ENCODE data around the gene HS6ST2.
A peak's percentile ranks its signal among the peaks of the same experiment; 100 is the strongest.

HS6ST2 gene

DNA sequence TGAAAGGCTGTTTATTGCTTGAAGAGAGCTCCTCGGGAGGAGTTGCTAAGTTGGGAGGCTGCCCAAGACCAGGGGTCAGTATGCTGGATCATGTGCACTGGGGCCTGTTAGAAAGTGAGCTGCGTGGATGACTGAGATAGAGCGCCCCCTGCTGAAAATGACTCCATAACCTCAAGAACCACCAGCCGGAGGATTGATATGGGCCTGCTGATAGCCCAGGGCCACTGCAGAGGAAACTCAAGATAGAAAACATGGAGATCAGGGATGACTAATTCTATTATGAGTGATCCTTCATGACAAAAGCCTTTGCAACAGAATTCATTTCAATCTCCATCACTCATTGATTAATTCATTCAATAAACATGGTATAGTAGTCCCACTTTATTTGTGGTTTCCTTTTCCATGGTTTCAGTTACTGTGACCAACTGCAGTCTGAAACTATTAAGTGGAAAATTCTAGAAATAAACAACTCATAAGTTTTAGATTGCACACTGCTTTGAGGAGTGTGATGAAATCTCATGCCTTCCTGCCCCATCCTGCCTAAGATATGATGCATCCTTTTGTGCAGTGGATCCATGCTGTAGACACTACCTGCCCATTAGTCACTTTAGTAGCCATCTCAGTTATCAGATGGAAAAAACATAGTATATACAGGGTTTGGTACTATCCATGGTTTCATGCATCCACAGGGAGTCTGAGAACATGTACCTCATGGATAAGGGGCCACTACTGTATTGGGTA is 342.9 kb downstream of the HS6ST2 start:
- DNase-seq (ENCODE audit: low read depth in 2 of 2) = peak; percentile 5 to 11

DNA sequence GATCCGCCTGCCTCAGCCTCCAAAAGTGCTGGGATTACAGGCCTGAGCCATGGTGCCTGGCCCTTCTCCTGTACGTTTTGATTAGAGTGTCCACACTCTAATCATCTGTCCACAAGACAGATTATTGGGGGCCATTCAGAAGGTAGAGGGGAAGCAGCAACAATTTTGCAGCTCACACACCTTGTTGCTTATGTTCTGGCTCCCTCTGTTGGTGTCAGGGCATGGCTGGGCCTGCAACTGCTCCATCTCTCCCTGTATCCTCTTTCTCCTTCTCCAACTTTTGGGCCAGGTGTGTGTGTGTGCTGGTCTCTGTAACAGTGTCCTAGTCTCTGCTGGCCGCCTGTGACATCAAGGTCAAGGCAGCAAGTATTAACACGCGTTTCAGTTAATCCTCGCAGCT is 344.1 kb downstream of the HS6ST2 start:
- no peak for DNase-seq (ENCODE audit: low read depth in 2 of 2)

DNA sequence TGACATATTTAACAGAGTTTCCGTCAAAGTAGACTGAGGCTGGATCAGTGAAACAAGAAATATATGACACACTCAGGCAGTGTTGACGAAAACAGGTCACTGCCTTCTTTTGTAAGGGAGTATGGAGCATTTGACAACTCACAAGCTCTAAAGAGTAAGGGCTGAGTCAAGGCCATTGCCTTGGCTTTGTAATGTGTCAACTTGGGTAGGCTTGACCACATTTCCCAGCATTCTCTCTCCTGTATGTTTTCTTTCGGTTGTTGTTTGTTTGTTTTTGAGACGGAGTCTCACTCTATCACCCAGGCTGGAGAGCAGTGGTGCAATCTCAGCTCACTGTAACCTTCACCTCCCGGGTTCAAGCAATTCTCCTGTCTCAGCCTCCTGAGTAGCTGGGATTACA is 344.6 kb downstream of the HS6ST2 start:
- no peak for DNase-seq (ENCODE audit: low read depth in 2 of 2)

DNA sequence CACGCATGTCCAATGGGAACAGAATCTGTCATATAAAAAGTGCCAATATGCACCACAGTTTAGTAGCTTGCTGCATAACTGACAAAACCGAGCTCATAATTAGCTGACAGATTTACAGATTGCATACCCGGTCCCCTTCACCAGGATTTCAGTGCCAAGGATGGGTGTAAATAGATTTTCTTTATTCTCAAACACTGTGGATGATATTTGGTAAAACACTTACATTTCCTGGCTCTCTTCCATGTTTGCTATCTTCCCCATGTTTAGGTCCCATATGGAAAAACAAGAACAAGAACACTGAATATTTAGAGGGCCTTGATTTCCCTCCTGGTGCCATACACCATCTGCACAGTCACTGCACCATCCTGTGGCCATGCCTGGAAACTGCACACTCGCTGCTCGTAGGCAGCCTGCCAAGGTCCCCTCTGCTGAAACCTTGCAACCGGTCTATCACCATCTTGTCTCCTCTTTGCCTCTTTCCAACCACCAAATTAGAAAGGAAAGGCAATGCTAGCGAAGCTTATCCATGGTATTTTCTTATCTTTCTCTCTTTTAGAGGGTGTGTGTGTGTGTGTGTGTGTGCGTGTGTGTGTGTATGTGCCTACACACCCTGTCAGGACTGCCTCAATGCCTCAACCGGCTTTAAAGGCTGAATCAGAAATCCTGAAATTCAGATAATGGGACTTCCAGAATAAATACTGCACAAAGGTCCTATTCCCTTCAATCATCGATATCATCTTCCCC is 345.4 kb downstream of the HS6ST2 start:
- DNase-seq (ENCODE audit: low read depth in 2 of 2) = peak in 1 of 2 experiments; percentile 21

DNA sequence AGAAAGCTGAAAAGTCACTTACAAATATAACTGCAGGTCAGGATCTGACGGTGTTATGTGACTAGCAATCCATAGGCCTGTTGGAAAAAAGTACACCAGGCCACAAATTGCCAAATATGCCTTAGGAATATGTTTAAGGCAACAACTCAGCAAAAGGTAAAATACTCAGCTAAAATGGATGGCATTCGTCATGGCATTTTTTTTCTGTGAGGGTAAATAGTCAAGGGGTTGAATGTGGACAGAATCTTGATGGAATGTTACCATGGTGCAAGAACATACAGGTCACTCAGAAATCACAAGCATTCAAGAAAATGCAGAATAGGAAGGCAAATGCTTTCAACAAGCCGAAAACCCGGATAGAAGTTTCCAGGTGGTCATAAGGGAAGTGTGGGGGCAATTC is 347.9 kb downstream of the HS6ST2 start:
- DNase-seq (ENCODE audit: low read depth in 2 of 2) = no peak

DNA sequence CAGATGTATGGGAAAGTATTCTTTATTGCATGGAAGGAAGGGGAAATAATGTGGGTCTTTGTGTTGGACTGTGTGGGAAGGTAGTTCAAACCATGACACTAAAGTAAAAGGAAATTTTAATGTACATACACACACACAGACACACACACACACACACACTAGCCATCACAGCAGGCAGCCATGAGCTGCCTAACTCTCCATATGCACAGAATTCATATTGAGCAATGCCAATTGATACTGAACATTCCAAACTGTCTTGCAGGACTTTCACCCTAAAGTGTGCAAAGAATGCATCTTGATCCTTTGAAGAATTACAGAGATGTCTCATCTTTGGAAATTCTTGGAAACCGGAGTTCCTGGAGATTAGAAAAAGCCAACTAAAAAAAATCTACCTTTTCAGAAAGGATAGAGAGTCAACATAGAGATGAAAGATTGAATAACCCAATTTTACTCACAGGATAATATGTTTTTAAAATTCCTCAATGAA is 349.0 kb downstream of the HS6ST2 start:
- DNase-seq (ENCODE audit: low read depth in 2 of 2) = no peak

DNA sequence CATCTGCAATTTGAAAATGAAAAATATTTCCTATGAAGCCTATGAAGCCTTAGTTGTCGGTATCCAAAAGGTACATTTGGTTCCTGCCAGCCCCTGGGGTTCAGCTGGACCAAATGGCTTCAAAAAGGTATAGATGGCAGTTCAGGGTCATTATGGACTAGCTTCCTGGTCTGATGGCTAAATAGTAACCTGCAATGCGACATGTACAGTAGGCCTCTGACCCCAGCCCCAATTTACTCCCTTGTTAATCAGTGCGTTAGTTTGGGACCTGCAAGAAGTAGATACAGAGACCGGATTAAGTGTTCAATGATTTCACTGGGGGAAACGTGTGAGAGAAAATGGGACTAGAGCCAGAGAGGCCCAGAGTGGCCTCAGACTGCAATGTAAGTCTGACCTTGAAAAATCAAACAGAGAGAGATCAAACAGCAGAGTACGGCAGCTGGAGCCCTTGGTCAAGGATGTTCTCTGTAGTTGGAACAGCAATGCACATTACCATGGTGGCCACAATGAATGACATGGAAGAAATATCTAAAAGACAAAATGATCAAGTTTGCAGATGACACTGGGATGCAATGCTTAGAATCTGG is 354.6 kb downstream of the HS6ST2 start:
- no peak for DNase-seq (ENCODE audit: low read depth in 2 of 2)

DNA sequence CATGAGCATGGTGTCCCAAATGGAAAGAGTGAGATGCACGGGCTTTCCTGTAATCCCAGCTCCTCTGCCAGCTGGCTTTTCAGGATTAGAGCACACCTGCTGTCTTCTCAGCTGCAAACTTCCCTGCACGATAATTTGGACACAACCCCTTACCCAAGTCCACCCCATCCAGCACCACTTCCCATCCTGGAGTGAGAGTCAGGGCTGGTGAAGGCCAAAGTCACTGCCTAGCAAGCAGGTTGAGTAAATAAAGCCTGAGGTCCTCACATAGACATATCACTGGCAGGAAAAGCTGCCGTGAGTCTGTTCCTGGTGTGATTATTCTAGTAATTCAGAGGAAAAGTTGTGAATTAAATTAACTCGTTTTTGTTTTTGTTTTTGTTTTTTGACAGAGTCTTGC is 355.7 kb downstream of the HS6ST2 start:
- DNase-seq (ENCODE audit: low read depth in 2 of 2) = no peak

DNA sequence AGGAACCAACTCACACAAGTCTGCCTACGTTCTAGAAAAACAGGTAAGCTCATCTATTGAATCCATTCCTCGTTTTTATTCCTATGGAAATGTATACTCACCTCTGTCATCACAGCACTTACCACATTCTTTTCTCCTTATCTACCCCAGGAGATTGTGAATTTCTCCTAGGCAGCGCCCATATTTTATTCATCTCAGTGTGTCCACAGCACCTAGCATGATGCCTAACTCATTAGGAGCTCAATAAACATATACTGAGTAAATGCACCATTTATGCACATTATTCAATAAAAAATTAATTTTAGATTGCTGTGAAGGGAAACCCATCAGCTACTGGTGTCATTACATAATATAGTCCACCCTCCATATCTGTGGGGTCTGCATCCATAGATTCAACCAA is 363.4 kb downstream of the HS6ST2 start:
- DNase-seq (ENCODE audit: low read depth in 2 of 2) = no peak

DNA sequence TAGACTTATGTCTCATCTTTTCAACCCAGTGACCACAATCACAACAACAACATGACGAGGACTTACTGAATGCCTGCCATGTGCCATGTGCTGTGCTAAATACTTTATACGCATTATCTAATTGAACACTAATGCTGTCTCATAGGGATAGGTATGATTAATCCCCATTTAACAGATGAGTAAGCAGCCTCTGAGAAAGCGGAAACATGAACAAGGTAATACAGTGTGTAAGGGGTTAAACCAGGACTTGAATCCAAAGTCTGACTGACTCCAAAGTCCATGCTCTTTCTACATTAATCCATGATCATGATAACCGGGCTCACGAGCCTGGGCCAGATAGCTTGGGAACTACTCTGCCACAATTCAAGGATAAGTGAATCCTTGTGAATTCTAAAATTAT is 364.3 kb downstream of the HS6ST2 start:
- DNase-seq (ENCODE audit: low read depth in 2 of 2) = no peak

DNA sequence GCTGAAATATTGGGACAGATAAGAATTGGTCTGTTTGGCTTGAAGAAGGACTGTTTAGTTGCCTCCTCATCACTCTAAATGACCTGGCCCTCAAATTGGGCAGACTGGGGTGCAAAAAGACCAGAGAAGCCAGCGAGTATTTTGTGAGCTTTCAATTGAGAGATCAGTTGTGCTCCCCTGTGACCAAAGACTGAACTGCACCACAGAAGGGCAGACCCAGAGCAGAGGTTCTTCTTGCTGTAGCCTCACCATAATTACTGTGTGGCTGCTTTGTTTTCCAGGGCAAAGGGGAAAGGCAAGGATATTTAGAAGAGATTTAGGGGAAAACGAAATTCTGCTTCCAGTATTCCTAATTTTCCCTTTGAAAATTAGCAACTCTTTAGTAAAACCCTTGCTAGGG is 365.5 kb downstream of the HS6ST2 start:
- no peak for DNase-seq (ENCODE audit: low read depth in 2 of 2)

DNA sequence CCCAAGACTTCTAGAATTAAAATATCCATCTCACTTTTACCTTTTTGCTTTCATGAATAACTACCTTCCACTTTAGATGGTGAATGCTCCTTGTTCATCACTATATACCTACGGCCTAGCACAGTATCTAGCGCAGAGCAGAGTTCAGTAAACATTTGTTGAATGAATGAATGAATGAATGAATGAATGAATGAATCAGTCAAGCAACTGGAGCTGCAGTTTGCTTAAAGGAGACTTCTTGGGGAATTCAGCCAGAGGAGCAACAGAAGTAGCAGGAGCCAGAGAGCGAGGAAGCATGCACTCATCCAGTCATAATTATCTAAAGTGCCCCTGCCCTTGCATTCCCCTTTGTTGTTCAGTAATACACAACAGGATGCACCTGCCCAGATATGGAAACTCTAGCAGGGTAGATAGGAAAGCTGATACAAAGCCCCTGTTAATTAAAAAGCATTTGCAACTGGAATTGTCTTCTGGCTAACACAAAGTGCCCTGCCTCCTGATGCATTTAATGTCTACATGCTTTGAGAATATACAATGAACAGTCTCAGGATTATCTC is 366.6 kb downstream of the HS6ST2 start:
- DNase-seq (ENCODE audit: low read depth in 2 of 2) = no peak

DNA sequence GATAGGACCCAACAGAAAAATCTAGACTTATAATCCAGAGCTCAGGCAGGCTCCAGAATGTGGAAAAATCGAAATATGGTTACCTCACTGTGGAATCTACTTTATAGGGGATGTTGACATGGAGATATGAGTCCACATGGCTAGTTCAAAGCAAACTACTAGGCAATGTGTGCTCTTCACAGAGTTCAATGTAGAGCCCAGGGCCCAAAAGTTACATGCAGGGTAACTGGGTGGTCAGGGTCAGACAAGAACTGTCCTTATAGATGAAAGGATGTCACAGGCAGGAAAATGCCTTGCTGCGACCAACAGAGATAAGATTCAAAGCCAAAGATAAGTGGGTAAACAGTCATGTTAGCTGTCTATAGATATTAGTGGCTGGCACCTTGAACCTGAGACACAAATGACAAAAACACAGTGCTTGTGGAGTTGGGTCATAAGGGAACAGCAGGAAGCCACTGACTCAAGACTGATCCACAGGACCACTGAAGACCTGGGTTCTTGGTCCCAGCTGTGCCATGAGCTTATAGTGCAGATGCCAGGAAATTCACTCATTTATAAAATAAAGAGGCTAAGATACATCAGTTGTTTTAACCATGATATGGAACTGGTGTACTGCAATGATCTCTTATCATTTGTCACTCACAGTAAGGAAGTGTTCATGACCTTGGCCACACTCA is 367.9 kb downstream of the HS6ST2 start:
- DNase-seq (ENCODE audit: low read depth in 2 of 2) = no peak

DNA sequence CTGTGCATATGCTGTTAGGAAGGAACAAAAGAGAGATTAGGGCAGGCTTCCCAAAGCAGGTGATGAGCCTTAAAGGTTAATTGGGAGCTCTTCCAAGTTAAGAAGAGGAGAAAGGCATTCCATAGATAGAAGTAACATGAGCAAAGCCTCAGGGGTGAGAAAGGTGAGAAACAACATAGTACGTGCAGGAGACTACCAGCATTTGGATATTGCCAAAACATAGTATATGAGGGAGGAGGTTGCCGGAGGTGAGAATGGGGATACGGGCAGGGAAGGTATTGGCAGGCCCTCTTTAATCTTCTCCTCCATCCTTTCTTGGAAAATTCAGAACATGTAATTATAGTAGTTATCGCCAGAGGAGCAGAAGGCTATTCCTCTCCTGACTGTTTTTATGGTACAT is 373.5 kb downstream of the HS6ST2 start:
- DNase-seq (ENCODE audit: low read depth in 2 of 2) = no peak

DNA sequence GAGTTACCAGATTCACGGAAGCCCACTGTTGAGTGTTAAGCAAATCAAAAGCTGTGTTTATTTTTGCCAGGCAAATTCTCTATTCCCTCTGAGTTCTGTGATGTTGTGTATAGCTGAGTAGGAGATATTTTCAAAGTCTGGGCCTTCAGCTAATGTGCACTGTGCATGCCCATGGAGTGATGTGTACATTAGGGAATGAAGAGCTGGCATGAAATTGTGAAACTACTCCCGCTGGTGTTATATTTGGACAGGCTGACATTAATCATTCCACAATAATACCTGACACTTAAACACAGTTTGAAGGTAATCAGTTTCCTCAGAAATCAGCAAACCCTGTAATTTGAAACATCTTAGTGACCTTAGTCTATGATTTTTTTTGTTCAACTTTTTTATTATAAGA is 381.5 kb downstream of the HS6ST2 start:
- no peak for DNase-seq (ENCODE audit: low read depth in 2 of 2)

Measured in stimulated activated CD4-positive, alpha-beta T cell treated with anti-CD3 and anti-CD28 coated beads, Interleukin-12 subunit alpha, Interleukin-12 subunit beta, amount 100 ng/mL, for 24 hours (primary cell).